ENCODE measurements around the gene TAS2R19.

TAS2R19 gene

DNA sequence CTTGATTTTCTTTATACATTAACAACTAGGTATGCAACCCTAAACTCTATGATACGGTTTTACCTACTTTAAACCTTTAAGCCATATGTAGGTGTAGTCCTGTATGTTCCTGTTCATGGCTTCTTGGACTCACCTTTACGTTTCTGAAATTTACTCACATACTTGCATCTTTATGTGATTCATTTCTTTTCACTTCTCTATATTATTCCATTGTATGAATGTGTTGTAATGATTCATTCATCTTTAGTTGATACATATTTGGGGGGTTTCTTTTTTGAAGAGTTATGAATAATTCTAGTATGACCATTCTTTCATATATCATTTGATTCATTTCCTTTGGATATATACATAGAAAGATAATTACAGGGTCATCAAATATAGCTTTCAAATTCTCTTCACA is 33.3 kb downstream of the TAS2R19 start:
- no peak for DNase-seq

DNA sequence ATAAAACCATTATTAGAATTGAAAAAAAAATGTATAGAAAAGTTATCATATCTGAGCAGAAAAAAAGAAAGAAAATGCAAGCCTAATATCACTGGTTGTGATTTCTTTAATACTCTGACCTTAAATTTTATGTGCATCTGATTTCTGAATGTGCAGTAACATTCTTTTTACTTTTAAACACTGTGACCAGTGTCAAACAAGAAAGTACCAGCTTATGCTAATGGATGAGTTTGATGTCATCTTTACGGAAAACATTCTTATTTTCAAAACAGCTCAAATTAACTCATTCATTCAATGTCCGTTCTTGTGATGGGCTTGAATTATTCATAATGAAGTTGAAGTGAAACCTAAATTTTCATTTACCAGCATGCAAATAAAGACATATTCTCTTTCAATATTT is 35.6 kb downstream of the TAS2R19 start, which contains the start of gene TAS2R50:
TSS of gene TAS2R50 (minus strand) at position 101 of the 400 bp plus-strand sequence. CDS start at position 49, 52 bp downstream.
- no peak for DNase-seq

DNA sequence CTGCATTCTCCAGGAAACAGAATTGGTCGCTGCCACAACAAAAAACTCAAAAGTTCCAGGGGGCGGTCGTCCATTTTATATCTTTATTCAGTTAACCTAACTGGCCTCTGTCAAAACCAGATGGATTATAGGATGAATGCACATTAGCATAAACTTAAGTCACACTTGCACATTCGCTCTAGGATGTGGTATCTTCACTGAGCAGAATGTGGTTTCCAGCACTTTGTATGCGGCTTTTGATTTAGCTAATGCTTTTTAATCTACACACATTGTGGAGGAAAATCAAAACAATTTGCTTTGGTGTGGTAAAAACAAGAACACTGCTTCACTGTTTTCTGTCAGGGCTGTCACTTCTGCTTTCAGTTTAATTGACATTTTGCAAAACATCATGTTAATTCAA is 40.2 kb downstream of the TAS2R19 start:
- peak; percentile 11 for DNase-seq

DNA sequence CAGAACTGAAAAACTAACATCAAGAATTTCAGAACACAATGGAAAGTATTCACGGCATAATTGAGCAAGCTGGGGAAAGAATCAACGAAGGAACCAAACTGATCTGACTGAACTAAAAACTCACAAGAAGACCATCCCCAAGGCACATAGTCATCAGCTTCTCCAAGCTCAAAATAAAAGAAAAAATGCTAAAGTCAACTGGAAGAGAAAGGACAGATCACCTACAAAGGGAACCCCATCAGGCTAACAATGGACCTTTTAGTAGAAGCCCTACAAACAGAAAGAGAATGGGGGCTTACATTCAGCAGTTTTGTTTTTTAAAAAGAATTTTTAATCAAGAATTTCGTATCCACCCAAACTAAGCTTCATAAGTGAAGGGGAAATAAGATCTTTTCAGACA is 47.5 kb downstream of the TAS2R19 start:
- no peak for DNase-seq
